Right ventricle myocardium inferior (tissue), 1 donor: ENCODE data around the gene ZSWIM6. TPM values are rescaled to one million over a fixed set of nuclear protein-coding genes. Genes with fewer than 3 reads are reported as not detected.

Source experiments
- ATAC-seq: fragments of 200-7000 bp; cut with Tn5 transposase; one replicate; pipeline ENCODE4 v1.9.1; 2020; ENCODE audit warnings: mild to moderate bottlenecking, moderate library complexity
- DNase-seq: peaks from one replicate; pipeline ENCODE4 v3.0.0; 2021; ENCODE audit errors: missing footprints
- intact Hi-C: fragments of 100-400 bp; cut with DNase I; formaldehyde crosslinking; loops from one replicate; pipeline ENCODE4 v1.11.0; 2022
- total RNA-seq: library from RNA; stranded (reverse); fragmentation: NEBNext Ultra II Directional; extraction: Animal tissue kit (Norgen Biotek cat#: 25700); gene quantifications from one replicate; pipeline ENCODE4 v1.2.1, GENCODE V29; 2021
- donor health status: DM: no; HTN: yes; CAD: no; lungs with severe emphysema.

ZSWIM6 gene
- total RNA-seq, 1 donor from 2014 or later, result 8.1 TPM

GRCh38 chr5:61588216-61588615 lies 256.2 kb downstream of the ZSWIM6 start:
- DNase-seq (no peak), ATAC-seq (no peak)
- intact Hi-C loops, result no loop called here

- intact Hi-C loops, result no loop called here
- ATAC-seq (no peak), DNase-seq (no peak)
Observed at GRCh38 chr5:61589946-61590345, 257.9 kb downstream of the ZSWIM6 start.

- DNase-seq (no peak), ATAC-seq (no peak)
- intact Hi-C loops, result no loop called here
Observed at GRCh38 chr5:61590473-61590872, 258.4 kb downstream of the ZSWIM6 start.

GRCh38 chr5:61591859-61592258 lies 259.8 kb downstream of the ZSWIM6 start:
- intact Hi-C loops, result no loop called here
- ATAC-seq (no peak), DNase-seq (no peak)

- intact Hi-C loops, result no loop called here
- DNase-seq (no peak), ATAC-seq (no peak)
Observed at GRCh38 chr5:61595426-61595825, 263.4 kb downstream of the ZSWIM6 start.

Other genes with a start within 250 kb of the ZSWIM6 start
- gene SMIM15, start 169.8 kb upstream of the ZSWIM6 start, total RNA-seq, result 24.1 TPM